ENCODE results near the gene POLDIP3.
A peak's percentile ranks its signal among the peaks of the same experiment; 100 is the strongest.

POLDIP3 gene

DNA sequence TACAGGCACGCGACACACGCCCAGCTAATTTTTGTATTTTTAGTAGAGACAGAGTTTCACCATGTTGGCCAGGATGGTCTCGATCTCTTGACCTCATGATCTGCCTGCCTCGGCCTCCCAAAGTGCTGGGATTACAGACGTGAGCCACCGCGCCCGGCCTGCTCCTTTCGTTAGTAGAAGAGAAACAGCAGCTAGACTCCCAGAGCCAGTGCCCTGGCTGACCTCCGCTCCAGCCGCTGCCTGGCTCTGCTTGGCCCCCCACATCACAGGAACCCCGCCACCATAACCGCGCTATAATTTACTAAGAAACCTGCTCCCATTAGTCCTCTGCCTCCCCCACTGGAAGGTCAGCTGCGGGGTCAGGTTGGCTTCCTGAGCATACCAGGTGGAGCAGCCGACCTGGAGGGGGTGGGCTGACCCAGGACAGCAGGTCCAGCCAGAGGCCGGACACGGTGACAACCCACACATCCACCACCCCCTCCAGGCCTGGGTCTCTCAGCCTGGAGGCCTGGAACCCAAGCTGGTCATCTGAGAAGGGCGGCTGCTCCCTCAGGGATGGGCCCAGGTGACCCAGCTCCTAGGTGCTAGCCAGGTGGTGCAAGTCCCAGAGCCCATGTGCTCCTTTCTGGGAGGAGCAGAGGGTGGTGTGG is 7.5 kb upstream of the POLDIP3 start:
- H3K4me3 ChIP-seq (ENCODE audit: low read depth, low read length), result no peak overlapping the region
- H3K36me3 ChIP-seq (ENCODE audit: control insufficient read depth in 2 of 2, insufficient read depth in 1 of 2, low read length in 2 of 2), result peaks cover 6 to 62% of the 10 kb centered on the region in 2 experiments; a peak in 2 of 3 replicates
- H3K9me3 ChIP-seq (ENCODE audit: control insufficient read depth, insufficient read depth, low read depth, low read length), result no peaks in the 10 kb centered on the region
- no peak for TF ChIP-seq ZNF510 (tag by site-specific recombination; IDR thresholded peaks at IDR 0.05; ENCODE audit: insufficient replicate concordance)
- no peak for TF ChIP-seq EGR2 (tag by site-specific recombination; IDR thresholded peaks at IDR 0.05; ENCODE audit: low read depth)
- TF ChIP-seq BCL11B (tag by site-specific recombination; IDR thresholded peaks at IDR 0.05; ENCODE audit: low read depth), result 0 out of 2 replicates have a peak, but pooled peaks have one; percentile 45
- ChIA-PET CTCF (interaction anchor here (0.6 to 4.4 kb wide), 25 partner anchors 8 to 1166 kb away, joined by 3 to 23 read pairs (median 5); partner anchors contain the start of gene CYB5R3), POLR2A (interaction anchor here (1.9 kb wide), 1 partner anchor 27 kb away, joined by 5 read pairs; the partner anchor contains the start of gene CYB5R3)
- H3K4me1 ChIP-seq (ENCODE audit: control insufficient read depth, insufficient read depth, low read length), result peaks cover 5% of the 10 kb centered on the region
- H3K27ac ChIP-seq (ENCODE audit: extremely low read depth, low read depth, low read length), result 0 out of 2 replicates have a peak overlapping the region, but pooled peaks have one; percentile 7

DNA sequence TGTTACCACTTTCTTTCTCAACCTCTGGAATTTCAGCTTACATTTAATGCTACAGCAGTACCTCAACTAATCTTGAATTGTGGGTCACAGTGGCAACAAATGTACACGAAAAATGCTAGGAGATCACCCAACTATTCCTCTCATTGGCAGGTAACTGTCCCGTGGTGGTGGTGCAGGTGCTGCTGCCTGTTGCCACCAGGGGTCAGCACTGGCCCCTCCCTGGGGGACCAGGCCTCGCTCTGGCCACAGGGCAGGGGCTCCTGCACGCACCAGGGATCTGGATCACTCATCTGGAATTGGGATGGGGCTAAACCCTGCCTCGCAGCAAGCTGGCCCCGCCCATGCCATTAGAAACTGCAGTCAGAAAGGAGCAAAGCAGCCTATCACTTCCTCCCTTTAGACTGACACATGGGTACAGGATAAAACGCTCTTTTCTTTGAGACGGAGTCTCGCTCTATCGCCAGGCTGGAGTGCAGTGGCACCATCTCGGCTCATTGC is 6.9 kb upstream of the POLDIP3 start:
- ChIA-PET POLR2A (interaction anchor here (0.5 to 1.9 kb wide), 3 partner anchors 28 to 223 kb away, joined by 4 to 5 read pairs (median 4); partner anchors contain the start of gene CYB5R3), CTCF (interaction anchor here (0.6 to 4.4 kb wide), 48 partner anchors 8 to 1165 kb away, joined by 3 to 23 read pairs (median 4); partner anchors contain the start of gene CYB5R3)
- no peaks in the 10 kb centered on the region for H3K9me3 ChIP-seq (ENCODE audit: control insufficient read depth, insufficient read depth, low read depth, low read length)
- H3K36me3 ChIP-seq (ENCODE audit: control insufficient read depth in 2 of 2, insufficient read depth in 1 of 2, low read length in 2 of 2), result peaks cover 6 to 55% of the 10 kb centered on the region in 2 experiments; a peak in 2 of 3 replicates
- H3K4me1 ChIP-seq (ENCODE audit: control insufficient read depth, insufficient read depth, low read length), result peaks cover 5% of the 10 kb centered on the region
- no peak overlapping the region for H3K4me3 ChIP-seq (ENCODE audit: low read depth, low read length)
- H3K27ac ChIP-seq (ENCODE audit: extremely low read depth, low read depth, low read length), result no peak overlapping the region
- TF ChIP-seq, protein P1, sequence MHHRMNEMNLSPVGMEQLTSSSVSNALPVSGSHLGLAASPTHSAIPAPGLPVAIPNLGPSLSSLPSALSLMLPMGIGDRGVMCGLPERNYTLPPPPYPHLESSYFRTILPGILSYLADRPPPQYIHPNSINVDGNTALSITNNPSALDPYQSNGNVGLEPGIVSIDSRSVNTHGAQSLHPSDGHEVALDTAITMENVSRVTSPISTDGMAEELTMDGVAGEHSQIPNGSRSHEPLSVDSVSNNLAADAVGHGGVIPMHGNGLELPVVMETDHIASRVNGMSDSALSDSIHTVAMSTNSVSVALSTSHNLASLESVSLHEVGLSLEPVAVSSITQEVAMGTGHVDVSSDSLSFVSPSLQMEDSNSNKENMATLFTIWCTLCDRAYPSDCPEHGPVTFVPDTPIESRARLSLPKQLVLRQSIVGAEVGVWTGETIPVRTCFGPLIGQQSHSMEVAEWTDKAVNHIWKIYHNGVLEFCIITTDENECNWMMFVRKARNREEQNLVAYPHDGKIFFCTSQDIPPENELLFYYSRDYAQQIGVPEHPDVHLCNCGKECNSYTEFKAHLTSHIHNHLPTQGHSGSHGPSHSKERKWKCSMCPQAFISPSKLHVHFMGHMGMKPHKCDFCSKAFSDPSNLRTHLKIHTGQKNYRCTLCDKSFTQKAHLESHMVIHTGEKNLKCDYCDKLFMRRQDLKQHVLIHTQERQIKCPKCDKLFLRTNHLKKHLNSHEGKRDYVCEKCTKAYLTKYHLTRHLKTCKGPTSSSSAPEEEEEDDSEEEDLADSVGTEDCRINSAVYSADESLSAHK (tag by site-specific recombination; IDR thresholded peaks at IDR 0.05), result 0 out of 2 replicates have a peak, but pooled peaks have one; percentile 14
- TF ChIP-seq KLF8 (tag by site-specific recombination; IDR thresholded peaks at IDR 0.05), result peak; percentile 15; the same call in 1 of the 2 replicates
- peak; percentile 73 for TF ChIP-seq ZNF600 (tag by site-specific recombination; IDR thresholded peaks at IDR 0.05)
- TF ChIP-seq, protein P2, sequence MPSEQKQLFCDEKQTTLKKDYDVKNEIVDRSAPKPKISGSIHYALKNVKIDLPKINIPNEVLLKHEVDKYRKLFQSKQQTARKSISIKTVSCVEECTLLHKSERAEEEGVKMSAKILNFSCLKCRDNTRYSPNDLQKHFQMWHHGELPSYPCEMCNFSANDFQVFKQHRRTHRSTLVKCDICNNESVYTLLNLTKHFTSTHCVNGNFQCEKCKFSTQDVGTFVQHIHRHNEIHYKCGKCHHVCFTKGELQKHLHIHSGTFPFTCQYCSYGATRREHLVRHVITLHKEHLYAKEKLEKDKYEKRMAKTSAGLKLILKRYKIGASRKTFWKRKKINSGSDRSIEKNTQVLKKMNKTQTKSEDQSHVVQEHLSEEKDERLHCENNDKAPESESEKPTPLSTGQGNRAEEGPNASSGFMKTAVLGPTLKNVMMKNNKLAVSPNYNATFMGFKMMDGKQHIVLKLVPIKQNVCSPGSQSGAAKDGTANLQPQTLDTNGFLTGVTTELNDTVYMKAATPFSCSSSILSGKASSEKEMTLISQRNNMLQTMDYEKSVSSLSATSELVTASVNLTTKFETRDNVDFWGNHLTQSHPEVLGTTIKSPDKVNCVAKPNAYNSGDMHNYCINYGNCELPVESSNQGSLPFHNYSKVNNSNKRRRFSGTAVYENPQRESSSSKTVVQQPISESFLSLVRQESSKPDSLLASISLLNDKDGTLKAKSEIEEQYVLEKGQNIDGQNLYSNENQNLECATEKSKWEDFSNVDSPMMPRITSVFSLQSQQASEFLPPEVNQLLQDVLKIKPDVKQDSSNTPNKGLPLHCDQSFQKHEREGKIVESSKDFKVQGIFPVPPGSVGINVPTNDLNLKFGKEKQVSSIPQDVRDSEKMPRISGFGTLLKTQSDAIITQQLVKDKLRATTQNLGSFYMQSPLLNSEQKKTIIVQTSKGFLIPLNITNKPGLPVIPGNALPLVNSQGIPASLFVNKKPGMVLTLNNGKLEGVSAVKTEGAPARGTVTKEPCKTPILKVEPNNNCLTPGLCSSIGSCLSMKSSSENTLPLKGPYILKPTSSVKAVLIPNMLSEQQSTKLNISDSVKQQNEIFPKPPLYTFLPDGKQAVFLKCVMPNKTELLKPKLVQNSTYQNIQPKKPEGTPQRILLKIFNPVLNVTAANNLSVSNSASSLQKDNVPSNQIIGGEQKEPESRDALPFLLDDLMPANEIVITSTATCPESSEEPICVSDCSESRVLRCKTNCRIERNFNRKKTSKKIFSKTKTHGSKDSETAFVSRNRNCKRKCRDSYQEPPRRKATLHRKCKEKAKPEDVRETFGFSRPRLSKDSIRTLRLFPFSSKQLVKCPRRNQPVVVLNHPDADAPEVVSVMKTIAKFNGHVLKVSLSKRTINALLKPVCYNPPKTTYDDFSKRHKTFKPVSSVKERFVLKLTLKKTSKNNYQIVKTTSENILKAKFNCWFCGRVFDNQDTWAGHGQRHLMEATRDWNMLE (tag by site-specific recombination; conservative IDR thresholded peaks at IDR 0.05; ENCODE audit: low read depth), result no peak
- TF ChIP-seq, protein P3, sequence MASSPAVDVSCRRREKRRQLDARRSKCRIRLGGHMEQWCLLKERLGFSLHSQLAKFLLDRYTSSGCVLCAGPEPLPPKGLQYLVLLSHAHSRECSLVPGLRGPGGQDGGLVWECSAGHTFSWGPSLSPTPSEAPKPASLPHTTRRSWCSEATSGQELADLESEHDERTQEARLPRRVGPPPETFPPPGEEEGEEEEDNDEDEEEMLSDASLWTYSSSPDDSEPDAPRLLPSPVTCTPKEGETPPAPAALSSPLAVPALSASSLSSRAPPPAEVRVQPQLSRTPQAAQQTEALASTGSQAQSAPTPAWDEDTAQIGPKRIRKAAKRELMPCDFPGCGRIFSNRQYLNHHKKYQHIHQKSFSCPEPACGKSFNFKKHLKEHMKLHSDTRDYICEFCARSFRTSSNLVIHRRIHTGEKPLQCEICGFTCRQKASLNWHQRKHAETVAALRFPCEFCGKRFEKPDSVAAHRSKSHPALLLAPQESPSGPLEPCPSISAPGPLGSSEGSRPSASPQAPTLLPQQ (tag by site-specific recombination; IDR thresholded peaks at IDR 0.05), result peak; percentile 17; the same call in 1 of the 2 replicates
- TF ChIP-seq, protein P4, sequence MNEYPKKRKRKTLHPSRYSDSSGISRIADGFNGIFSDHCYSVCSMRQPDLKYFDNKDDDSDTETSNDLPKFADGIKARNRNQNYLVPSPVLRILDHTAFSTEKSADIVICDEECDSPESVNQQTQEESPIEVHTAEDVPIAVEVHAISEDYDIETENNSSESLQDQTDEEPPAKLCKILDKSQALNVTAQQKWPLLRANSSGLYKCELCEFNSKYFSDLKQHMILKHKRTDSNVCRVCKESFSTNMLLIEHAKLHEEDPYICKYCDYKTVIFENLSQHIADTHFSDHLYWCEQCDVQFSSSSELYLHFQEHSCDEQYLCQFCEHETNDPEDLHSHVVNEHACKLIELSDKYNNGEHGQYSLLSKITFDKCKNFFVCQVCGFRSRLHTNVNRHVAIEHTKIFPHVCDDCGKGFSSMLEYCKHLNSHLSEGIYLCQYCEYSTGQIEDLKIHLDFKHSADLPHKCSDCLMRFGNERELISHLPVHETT (tag by site-specific recombination; IDR thresholded peaks at IDR 0.05), result peak; percentile 51; the same call in 1 of the 2 replicates
- TF ChIP-seq GLIS1 (tag by site-specific recombination; IDR thresholded peaks at IDR 0.05), result peak; percentile 87
- TF ChIP-seq, protein P5, sequence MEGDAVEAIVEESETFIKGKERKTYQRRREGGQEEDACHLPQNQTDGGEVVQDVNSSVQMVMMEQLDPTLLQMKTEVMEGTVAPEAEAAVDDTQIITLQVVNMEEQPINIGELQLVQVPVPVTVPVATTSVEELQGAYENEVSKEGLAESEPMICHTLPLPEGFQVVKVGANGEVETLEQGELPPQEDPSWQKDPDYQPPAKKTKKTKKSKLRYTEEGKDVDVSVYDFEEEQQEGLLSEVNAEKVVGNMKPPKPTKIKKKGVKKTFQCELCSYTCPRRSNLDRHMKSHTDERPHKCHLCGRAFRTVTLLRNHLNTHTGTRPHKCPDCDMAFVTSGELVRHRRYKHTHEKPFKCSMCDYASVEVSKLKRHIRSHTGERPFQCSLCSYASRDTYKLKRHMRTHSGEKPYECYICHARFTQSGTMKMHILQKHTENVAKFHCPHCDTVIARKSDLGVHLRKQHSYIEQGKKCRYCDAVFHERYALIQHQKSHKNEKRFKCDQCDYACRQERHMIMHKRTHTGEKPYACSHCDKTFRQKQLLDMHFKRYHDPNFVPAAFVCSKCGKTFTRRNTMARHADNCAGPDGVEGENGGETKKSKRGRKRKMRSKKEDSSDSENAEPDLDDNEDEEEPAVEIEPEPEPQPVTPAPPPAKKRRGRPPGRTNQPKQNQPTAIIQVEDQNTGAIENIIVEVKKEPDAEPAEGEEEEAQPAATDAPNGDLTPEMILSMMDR (tag by site-specific recombination; IDR thresholded peaks at IDR 0.05), result peak; percentile 96
- TF ChIP-seq KLF1 (tag by site-specific recombination; IDR thresholded peaks at IDR 0.05), result peak; percentile 41; the same call in 1 of the 2 replicates
- no peak for TF ChIP-seq ZNF555 (tag by site-specific recombination; conservative IDR thresholded peaks at IDR 0.05)
- TF ChIP-seq KLF9 (tag by site-specific recombination; IDR thresholded peaks at IDR 0.05; ENCODE audit: low read depth), result no peak
- peak; percentile 68 for TF ChIP-seq ZSCAN30 (tag by site-specific recombination; IDR thresholded peaks at IDR 0.05)
- TF ChIP-seq, protein P6, sequence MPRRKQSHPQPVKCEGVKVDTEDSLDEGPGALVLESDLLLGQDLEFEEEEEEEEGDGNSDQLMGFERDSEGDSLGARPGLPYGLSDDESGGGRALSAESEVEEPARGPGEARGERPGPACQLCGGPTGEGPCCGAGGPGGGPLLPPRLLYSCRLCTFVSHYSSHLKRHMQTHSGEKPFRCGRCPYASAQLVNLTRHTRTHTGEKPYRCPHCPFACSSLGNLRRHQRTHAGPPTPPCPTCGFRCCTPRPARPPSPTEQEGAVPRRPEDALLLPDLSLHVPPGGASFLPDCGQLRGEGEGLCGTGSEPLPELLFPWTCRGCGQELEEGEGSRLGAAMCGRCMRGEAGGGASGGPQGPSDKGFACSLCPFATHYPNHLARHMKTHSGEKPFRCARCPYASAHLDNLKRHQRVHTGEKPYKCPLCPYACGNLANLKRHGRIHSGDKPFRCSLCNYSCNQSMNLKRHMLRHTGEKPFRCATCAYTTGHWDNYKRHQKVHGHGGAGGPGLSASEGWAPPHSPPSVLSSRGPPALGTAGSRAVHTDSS (tag by site-specific recombination; IDR thresholded peaks at IDR 0.05), result no peak
- peak; percentile 47 for TF ChIP-seq ZNF654 (tag by site-specific recombination; IDR thresholded peaks at IDR 0.05; ENCODE audit: low read depth)
- no peak for TF ChIP-seq ZNF548 (tag by site-specific recombination; IDR thresholded peaks at IDR 0.05)

Measured in HEK293 (cell line).